GM20000 (cell line): Measurements from ENCODE around the gene PPP6R3.

Source experiments
- DNase-seq: peaks from one replicate; pipeline ENCODE4 v3.0.0; 2012; ENCODE audit warnings: low spot score
- TF ChIP-seq, protein P1 (sequence below): IDR thresholded peaks from 2 replicates; pipeline ENCODE4 v1.5.1; 2012; ENCODE audit warnings: mild to moderate bottlenecking, control low read depth; ENCODE audit errors: extremely low read depth, missing control alignments

Gene PPP6R3

DNA sequence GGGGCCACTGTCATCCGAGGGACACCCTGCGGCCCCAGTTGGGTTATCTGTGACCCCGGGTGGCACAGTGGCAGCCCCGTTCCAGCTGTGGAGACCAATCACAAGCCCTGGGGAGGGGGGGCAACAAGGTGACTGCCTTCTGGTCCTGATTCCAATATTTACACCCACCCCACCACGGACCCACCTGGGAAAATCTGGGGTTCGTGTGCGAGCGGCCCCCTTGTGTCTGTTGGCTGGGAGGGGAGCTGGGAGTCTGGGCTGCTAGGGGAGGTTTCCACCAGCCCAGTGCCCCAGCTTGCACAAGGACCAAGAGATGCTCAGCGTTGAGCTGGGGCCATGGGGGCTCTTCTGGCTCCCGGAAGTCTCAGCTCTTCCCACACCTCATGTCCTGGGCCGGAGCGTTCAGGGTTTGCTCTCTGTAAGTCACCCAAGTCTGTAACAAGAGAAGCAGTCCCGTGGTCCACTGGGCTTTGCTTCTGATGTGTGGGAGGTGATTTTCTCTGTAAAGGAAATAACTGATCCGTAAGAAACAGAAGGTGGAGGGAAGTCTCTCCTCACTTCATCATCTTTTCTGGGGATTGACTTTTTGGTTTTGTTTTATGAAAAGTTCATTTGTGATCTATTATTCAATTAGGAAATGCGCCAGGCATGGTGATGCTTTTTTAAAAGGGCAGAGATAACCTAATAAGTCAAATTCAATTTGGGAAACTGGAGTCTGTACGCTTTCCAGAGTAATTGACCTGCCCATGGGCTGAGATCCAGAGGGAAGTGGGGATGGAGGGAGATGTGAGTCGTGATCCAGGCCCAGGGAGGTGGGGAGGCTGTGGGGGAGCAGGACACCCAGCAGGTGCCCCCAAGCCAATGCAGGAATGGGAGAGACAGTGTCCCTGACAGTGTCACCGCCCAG, 201.4 kb downstream of the PPP6R3 start:
- TF ChIP-seq, protein P1, sequence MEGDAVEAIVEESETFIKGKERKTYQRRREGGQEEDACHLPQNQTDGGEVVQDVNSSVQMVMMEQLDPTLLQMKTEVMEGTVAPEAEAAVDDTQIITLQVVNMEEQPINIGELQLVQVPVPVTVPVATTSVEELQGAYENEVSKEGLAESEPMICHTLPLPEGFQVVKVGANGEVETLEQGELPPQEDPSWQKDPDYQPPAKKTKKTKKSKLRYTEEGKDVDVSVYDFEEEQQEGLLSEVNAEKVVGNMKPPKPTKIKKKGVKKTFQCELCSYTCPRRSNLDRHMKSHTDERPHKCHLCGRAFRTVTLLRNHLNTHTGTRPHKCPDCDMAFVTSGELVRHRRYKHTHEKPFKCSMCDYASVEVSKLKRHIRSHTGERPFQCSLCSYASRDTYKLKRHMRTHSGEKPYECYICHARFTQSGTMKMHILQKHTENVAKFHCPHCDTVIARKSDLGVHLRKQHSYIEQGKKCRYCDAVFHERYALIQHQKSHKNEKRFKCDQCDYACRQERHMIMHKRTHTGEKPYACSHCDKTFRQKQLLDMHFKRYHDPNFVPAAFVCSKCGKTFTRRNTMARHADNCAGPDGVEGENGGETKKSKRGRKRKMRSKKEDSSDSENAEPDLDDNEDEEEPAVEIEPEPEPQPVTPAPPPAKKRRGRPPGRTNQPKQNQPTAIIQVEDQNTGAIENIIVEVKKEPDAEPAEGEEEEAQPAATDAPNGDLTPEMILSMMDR, result no peak
- DNase-seq, result no peak

GRCh38 chr11:68663482-68664010, 203.0 kb downstream of the PPP6R3 start:
- TF ChIP-seq, protein P1, result no peak
- no peak for DNase-seq

- DNase-seq, result no peak
- TF ChIP-seq, protein P1, result no peak
These were observed 203.6 kb downstream of the PPP6R3 start for GRCh38 chr11:68664141-68664540.

GRCh38 chr11:68664906-68665305, 204.4 kb downstream of the PPP6R3 start:
- DNase-seq, result no peak
- TF ChIP-seq, protein P1, result no peak
